NCI-H748 (cell line): ENCODE data around the gene ELL.

Experiments used
- DNase-seq: peaks from one replicate; lab custom pipeline; 2025; ENCODE audit not compliant: unreplicated experiment; lab: John Stamatoyannopoulos, UW

ELL gene

DNA sequence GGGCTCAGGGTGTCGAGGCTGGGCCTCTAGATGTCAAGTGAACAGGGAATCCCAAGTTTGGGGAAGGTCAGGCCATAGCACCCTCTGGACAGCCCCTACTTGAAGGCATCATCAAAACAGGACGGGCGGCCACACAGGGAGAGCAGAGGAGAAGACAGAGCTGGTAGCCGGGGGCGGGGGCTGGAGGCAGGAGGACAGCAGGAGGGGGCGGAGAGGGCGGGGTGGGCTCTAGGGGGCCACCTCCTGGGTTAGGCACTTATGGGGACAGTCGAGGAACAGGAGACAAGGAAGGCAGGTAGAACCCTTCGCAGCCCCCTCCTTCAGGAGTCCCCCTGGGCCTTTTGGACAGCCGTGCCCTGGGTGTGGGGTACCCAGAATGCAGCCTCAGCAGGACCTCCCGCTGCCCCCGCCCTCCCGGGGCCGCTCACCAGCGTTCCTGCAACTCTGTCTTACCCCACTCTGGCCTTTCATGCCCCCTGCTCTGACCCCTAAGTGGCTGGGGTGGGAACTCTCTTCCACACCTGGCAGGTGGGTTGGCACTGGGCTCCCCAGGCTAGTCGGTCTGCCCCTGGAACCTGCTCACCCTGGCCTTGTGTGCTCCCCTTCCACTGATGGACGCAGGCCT lies 96.9 kb downstream of the ELL start:
- no peak for DNase-seq

DNA sequence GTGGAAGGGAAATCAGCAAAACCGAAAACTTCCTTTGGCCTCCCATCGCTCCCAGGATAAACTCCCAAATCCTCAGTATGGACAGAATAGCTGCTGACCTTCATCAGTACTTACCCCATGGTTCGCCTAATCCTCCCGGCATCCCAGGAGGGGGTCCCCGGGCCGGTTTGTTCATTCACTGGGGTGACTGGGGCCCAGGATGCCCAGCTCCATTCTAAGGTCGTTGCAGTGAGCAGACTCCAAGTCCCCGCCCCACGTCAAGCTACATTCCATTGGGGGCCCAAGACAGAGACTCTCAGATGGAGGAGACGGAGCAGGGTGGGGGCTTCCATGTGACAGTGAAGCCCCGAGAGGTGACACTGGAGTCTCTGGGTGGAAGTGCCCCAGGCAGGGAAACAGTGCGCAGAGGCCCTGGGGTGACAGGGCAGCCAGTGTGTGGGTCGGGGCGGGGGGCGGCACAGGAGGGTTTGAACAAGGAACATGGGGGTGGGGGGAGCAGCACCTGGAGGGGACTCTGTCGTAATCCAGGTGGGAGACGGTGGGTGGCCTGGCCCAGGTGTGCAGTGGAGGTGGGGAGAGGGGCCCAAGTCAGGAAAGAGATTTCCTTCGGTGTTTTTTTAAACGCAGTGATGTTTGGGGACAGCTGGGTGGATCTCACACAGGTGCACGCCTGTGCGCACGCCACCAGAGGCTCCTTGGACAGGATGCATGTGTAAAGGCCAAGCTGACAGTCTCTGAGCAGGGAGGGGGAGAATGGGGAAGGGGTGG lies 97.6 kb downstream of the ELL start:
- no peak for DNase-seq

DNA sequence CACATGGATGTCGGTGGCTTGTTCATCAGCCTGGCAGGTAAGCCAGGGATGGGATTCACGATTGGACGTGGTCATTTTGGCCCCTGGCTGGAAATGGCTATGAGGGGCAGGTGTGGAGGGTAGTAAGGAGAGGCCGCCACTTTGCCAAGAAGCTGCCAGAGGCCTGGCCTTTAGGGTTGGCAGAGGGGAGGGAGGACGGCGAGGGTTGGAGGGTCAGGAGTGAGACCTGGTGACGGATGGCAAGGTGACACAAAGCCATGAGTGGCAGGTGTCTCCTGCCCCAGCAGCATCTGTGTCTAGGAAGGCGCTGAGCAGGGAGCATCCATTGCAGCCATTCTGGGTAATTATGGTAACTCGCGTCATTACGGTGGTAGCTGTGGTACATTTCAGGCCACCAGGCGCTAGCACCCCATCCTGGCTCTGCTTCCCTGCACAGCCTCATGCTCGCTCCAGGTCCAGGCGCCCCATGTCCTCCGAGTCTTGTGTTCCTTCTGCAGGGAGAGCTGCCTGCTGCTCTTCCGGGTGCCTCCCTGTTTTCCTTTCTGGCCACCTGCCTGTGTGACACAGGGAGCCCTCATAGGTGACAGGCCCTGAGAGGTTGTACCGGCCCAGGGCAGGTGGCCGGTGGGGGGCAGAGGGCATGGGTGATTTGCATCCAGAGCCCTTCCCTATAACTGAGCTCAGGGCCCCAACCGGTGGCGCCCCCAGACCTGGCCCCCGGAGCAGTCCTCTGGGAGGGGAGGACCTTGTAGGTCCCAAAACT lies 98.4 kb downstream of the ELL start:
- no peak for DNase-seq

DNA sequence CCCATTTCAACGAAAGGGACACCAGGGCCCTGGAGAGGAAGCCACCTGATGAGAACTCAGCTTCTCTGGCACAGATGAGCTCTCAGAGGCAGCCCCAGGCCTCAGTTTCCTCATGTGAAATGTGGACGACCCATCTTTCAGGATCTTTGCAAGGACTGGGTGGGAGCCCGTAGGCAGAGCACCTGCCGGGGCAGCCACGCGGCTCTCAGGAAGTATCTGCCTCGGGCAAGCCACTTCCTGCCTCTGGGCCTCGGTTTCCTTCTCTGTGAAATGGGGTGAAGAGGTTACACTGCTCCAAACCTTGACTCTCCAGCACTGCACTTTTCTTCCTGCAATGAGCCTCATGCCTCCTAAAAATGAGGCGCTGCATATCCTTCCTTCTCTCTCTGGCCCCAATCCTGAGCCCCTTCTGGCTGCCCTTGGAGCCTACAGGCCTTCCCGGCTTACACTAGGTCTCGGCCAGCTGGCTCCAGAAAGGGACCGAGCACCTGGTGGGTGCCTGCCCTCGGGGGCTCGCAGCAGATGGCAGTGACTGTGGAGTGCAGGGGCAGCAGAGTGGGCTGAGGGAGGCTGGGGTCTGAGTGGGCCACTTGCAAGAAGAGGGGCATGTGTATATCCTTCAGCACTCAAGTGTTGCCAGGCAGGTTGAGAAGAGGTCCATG lies 99.2 kb downstream of the ELL start:
- no peak for DNase-seq

DNA sequence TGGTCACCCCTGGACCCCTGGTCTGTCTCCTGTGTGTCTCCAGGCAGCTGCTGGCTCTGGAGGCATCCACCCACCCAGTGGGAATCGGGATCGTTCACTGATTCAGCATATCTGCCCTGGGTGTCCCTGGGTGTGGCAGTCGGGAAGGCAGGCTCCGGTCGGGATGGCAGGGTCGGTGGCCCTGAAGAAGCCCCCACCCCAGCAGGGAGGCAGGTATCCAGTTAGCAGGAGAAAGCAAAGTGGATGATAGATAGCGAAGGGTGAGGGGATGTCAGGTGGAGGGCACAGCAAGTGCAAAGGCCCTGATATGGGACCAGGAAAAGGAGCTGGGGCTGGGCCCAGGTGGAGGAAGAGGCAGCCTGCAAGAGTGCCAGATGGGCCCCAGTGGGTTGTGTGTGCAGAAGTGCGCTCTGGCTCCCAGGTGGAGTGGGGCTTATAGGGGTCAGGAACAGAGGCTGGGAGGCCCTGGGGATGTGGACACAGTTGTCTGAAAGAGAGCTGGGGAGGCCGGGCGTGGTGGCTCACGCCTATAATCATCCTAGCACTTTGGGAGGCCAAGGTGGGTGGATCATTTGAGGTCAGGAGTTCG lies 100.4 kb downstream of the ELL start:
- no peak for DNase-seq

DNA sequence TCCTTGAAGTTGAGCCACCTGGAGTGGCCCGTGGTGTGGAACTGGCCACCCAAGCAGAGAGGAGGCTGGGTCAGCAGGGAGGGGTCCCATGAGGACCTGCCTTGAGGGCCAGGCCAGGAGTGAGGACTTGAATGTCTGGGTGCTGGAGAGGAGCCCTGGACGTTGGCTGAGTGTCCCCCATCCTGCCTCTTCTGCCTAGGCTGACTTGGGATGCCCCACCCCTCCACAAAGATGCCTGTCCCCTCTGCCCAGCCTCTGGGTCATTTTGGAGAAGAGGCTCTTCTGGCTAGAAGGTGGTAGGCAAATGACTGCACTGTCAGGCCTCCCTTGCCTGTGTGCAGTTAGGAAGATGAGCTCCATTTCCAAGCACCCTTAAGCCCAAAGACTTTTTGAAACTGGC lies 100.9 kb downstream of the ELL start:
- no peak for DNase-seq

DNA sequence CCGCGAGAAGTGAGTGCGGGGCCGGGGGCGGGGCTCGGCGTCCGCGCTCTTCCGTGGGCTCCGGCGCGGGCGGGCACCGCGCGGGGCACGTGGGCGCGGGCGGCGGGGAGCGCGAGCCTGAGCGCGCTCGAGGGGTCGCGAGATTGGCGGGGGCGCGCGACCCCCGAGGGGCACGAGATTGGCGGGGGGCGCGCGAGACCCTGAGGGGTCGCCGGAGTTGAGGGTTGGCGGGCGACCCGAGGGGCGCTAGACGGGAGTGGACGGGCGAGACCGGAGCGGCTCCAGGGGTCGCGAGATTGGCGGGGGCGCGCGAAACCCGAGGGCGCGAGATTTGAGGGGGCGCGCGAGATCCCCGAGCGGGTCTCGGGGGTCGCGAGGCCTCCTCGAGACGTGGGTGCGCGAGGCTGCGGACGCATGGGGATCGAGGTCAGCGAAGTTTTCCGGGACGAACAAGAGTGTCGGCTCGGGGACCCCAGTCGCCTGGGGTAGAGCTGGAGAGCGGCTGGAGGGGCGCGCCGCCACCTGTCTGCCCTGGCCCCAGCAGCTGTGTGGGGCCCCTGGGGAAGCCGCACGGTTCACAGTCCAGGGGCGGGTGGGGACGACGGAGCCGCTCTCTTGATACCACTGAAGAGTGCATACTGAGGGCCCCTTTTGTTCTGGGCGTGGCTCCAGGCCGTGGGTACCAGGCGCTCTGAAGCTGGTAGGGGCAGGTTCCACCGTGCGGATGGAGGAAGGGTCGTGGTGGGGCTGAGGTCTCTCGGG lies 102.0 kb downstream of the ELL start:
- DNase-seq, result peak; percentile 55

DNA sequence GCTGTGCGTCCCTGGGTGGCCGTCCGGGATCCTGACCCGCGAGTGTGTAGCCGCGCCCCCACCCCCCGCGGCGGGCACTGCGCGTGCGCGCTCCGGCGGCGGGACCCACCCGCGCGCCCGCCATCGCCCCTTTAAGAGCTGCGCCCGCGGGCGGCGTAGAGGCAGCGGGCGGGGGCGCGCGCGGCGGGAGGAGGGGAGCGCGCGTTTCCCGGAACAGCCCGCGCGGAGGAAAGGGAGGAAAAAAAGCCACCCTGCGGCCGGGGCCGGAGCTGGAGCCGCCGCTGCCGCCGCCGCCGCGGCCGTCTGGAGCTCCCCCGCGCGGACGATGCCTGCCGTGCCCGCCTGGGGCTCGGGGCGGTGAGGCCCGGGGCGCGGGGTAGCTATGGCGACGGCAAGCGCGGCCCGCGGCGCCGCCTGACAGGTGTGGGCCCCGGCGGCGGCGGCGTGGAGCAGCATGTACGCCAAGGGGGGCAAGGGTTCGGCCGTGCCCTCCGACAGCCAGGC lies 102.6 kb downstream of the ELL start, which contains the start of gene SSBP4:
SSBP4 (plus strand) TSS at position 204 of the 504 bp plus-strand sequence; CDS start at position 455, 251 bp downstream.
- peak; percentile 82 for DNase-seq

DNA sequence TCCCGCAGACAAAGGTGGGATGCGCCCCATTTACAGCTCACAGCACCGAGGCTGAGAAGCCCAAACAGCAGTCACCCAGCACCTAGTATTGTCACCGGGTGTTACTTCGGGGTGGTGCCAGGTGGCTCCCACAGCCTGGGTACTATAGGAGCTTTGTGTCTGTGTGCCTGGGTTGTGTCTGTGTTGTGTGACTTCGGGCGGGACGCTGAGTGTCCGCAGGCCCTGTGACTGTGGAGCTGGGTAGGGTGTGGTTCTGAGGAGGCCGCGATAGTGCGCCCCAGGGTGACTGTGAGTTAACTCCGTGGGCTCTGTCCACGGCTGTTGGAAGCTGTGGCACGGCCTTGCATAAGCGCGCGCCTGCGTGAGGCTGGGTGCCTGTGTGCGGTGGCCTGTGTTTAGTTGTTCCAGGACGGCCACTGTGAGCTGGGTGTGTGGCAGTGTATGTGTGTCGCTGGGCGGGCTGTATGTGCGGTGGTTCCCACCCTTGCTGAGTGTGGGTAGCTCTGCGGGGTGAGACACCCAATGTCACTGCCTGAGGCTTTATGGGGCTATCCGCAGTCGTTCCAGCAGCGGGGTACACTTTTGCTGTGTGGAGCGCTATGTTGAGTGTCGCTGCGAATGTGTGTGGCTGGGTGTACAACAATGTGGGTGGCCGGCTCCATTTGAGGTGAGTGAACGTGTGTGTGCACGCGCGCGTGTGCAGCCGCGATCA lies 103.2 kb downstream of the ELL start:
- DNase-seq, result peak; percentile 37

DNA sequence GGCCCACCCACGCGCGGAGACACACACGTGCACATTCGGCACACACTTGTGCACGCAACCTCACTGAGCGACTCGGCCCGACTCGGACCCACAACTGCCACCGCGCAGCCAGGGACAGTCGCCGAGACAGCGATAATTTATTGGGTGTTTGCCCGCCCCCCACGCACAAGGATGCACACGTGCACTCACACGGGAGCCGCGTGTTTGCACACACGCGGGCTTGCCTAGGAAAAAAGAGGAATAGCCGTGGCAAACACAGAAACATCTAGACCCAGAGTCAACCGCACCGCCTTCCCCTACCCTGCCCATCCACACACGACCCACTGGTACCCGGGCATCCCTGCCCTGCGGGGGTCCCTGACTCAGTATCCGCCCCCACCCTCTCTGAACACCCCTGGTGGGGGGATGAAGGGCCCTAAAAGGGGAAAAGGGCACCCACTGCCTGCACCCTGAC lies 103.8 kb downstream of the ELL start:
- peak; percentile 41 for DNase-seq

DNA sequence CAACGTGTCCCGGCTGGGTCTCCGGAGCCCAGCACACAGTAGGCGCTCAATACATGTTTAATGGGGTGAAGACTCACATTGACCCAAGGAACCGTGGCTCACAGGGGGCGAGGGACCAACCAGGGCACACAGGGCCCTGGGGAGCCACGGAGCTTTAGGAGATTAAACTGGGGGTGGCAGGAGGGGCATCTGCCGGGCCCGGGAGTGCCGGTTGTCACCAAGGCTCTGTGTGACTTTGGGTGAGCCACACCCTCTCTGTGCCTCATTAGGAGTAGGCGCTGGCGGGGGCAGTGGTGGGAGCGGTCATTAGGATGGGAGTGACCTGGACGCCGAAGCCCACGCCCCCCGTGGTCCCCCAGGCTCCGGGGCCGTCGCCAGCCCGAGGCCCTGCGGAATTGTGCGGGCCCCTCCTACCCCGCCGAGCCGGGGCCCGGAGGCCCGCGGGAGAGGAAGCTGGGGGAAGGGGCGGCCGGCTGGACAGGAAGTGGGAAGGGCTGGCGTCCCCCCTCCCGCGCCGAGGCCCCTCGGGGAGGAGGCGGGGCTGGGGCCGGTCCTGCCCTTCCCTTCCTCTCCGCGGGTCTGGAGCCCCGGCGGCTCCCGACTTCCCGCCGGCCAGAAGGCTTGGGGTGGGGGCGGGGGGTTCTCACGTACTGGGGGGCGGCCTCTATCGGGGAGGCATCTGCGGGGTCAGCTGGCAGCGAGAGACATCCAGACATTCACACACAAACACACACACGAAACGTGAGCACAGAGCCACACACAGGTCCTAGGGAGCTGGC lies 104.4 kb downstream of the ELL start:
- DNase-seq, result peak; percentile 83

DNA sequence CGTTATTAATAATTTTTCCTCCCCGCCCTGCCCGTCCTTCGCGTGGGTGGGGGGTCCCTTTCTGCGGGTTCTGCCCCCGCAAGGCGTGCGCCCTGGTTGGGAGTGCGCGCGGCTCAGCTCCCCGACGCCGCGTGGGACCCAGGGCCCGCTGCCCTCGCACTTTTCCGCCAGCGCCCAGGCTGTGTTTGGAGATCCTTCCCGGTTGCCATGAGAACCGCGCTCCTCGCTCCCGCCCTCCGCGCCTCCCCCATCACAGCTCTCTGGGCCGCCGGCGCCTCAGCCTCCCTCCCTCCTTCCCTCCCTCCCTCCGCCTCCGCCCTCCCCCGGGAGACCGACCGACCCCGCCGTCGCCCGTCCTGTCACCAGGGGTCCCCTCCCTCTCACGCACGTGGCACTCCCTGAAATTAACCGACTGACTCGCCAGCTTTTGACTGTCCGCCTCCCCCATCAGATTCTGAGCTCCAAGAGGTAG lies 105.1 kb downstream of the ELL start:
- DNase-seq, result peak; percentile 89

DNA sequence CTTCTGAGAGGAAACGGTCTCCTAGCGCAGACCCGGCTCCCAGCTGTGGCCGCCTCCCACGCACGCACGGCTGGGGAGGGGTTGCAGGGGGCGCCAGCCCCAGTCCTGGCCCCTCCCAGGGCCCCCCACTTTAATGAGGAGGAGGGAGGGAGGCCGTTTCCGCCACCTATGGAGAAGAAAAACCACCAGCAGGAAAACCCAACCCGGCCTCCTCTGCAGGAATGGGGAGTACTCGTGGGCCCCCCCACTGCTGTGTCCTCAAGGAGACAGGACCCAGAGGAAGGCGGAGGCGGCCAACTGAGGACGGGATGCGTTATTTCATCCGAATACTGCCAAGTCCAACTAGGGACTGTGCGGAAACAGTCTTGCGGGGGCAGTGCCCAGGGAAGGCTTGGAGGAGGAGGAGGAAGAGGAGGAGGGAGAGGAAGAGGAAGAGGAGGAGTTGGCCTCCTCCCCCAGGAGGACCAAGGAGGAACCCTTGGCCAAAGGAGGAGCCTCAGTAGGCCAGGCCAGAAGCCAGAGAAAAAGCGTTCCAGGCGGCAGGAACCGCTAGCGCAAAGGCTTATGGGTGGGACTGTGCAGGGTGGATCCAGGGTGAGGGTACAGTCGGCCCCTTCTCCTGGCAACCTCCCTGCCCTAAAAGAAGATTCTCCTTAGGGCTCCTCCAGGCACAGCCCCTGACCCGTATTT lies 106.5 kb downstream of the ELL start:
- no peak for DNase-seq

DNA sequence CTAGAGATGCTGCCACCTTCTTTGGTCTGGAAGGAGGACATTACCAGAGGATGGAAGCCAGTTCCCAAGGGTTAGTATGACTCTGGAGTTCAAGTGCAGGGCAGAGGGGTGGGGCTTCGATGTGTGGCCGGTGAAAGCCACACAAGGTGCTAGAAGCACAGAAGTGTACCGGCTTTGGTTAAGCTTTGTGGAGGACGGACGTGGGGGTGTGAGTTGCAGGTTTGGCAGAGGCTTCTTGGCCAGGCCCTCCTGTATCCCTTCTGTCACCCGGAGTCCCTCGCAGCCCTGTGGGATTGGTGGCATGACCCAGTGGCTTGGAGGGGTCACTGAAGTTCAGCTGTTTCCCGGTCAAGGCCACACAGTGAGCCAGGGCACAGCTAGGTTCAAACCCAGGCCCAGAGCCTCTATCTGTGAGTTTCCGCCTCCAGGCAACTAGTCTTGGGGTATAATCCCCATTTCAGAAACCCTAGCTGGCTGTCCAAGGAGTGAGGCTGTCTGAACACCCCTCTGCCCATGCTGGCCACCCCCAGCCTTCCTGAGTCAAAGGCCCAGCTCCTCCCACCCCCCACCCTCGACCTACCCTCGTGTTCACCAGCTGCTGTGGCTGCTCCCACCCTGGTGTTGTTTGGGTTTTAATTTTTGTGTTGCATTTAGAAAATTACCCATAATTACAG lies 107.2 kb downstream of the ELL start:
- peak; percentile 80 for DNase-seq

DNA sequence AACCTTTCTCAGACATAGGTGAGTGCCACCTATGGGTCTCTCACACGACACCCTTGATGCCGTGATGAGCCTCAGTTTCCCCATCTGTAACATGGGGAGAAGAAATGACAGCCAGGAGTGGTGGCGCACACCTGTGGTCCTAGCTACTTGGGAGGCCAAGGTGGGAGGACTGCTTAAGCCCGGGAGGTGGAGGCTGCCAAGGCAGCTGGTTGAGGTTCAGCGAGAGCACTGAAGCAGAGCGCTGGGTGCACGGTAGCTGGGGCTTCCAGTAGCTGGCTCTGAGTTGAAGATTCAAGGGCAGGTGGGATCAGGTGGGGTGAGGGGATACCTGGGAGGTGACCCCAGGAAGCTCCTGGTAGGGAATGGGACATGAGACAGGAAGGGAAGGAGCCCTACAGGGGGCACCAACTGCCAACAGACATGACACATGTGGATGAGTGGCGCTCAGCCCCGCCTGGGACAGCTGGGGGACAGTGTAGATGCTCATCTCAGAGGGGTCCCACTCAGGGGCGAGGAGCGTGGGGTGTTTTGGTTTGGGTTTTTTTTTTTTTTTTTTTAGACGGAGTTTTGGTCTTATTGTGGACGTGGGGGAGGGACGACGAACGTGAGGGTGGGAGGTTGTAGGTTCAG lies 109.1 kb downstream of the ELL start:
- no peak for DNase-seq

DNA sequence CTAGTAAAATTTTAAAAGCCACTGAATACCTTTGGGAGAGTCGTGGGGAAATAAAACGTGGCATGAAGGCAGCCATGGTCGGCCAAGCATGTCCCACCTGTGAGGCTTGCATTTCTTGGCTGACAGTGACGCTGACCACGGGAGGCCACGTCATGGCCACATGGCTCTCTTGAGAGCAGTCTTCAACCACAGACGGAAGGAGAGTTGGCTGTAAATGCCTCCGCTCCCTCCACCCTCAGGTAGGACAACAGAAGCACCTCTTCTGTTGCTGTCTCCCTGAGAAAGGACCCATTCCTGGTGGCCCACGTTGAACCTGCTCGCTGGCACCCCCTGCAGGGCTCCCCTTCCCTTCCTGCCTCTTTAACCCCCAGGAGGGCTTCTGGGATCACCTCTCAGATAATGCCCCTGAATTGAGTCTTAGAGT lies 113.8 kb downstream of the ELL start:
- no peak for DNase-seq

DNA sequence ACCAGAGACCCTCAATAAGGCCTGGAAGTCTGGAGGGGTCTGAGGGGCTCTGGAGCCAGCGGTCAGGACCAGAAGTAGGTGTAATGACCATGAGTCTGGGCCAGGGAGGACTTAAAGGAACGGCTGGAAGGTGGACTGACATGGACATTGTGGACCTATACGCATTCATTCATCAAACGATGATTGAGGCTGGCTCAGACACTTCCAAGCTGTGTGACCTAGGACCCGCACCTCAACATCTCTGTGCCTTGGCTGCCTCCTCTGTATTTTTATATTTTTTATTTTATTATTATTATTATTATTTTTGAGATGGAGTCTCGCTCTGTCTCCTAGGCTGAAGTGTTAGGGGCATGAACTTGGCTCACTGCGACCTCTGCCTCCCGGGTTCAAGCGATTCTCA lies 115.1 kb downstream of the ELL start:
- DNase-seq, result no peak
